HEK293T (cell line): Measurements from ENCODE around the gene RNF150.

ENCODE experiments used
- CTCF ChIA-PET: fragments of 350-600 bp; formaldehyde crosslinking; extraction: SDS; loops from one replicate; lab custom pipeline; 2021; ENCODE audit warnings: antibody characterized with exemption, inconsistent platforms; lab: Yijun Ruan, JAX
- POLR2A ChIA-PET: fragments of 350-600 bp; formaldehyde crosslinking; extraction: SDS; loops from one replicate; lab custom pipeline; 2020; ENCODE audit warnings: antibody characterized with exemption, inconsistent platforms; lab: Yijun Ruan, JAX
- DNase-seq: peaks from one replicate; pipeline ENCODE4 v3.0.0; 2012; ENCODE audit warnings: mixed read lengths; ENCODE audit errors: extremely low spot score
- ARNT ChIP-seq: fragments of 450-650 bp; IDR thresholded peaks from 2 replicates; pipeline ENCODE4 v1.6.1; 2017; ENCODE audit warnings: mild to moderate bottlenecking
- BHLHE40 ChIP-seq: fragments of 450-650 bp; IDR thresholded peaks from 2 replicates; pipeline ENCODE4 v1.6.1; 2016; ENCODE audit warnings: mild to moderate bottlenecking, moderate library complexity, borderline replicate concordance
- CTBP1 ChIP-seq: fragments of 450-650 bp; IDR thresholded peaks from 2 replicates; pipeline ENCODE4 v1.6.1; 2016; ENCODE audit warnings: borderline replicate concordance
- ELF4 ChIP-seq: fragments of 450-650 bp; IDR thresholded peaks from 2 replicates; pipeline ENCODE4 v1.6.1; 2017; ENCODE audit warnings: antibody characterized with exemption
- FOXA1 ChIP-seq: fragments of 450-650 bp; IDR thresholded peaks from 2 replicates; pipeline ENCODE4 v1.6.1; 2016; ENCODE audit warnings: mild to moderate bottlenecking
- FOXK2 ChIP-seq: fragments of 450-650 bp; IDR thresholded peaks from 2 replicates; pipeline ENCODE4 v1.6.1; 2016; ENCODE audit warnings: mild to moderate bottlenecking
- FOXM1 ChIP-seq: fragments of 450-650 bp; IDR thresholded peaks from 2 replicates; pipeline ENCODE4 v1.6.1; 2017; ENCODE audit warnings: mild to moderate bottlenecking, borderline replicate concordance
- HDGF ChIP-seq: fragments of 450-650 bp; IDR thresholded peaks from 2 replicates; pipeline ENCODE4 v1.6.1; 2017; ENCODE audit warnings: antibody characterized with exemption, borderline replicate concordance
- L3MBTL2 ChIP-seq: fragments of 450-650 bp; conservative IDR thresholded peaks from 2 replicates; pipeline ENCODE4 v1.6.1; 2016; ENCODE audit warnings: mild to moderate bottlenecking
- LEF1 ChIP-seq: fragments of 450-650 bp; IDR thresholded peaks from 2 replicates; pipeline ENCODE4 v1.6.1; 2017; ENCODE audit warnings: mild to moderate bottlenecking, borderline replicate concordance
- NFRKB ChIP-seq: fragments of 450-650 bp; IDR thresholded peaks from 2 replicates; pipeline ENCODE4 v1.6.1; 2016; ENCODE audit warnings: mild to moderate bottlenecking, moderate library complexity
- SP1 ChIP-seq: fragments of 450-650 bp; IDR thresholded peaks from 2 replicates; pipeline ENCODE4 v1.6.1; 2017
- SUZ12 ChIP-seq: fragments of 450-650 bp; IDR thresholded peaks from 2 replicates; pipeline ENCODE4 v1.6.1; 2016; ENCODE audit warnings: mild to moderate bottlenecking
- TARDBP ChIP-seq: fragments of 450-650 bp; IDR thresholded peaks from 2 replicates; pipeline ENCODE4 v1.6.1; 2016
- ZNF384 ChIP-seq: fragments of 450-650 bp; IDR thresholded peaks from 2 replicates; pipeline ENCODE4 v1.6.1; 2016
- TF ChIP-seq, protein P1 (sequence below): fragments of 450-650 bp; IDR thresholded peaks from 2 replicates; pipeline ENCODE4 v1.6.1; 2016

The RNF150 gene

DNA sequence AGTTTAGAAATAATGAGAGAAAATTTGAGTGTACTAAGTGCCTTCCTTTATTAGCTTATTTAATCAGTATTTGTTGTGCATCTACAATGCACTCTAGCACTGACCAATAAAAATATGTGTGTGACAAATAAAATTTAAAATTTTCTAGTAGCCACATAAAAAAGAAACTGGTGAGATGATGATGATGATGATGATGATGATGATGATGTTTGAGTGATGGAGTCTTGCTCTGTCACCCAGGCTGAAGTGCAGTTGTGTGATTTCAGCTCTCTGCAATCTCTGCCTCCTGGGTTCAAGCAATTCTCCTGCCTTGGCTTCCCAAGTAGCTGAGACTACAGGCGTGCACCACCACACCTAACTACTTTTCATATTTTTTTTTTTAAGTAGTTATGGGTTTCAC, 110.2 kb downstream of the RNF150 start:
- POLR2A ChIA-PET = no interaction called here
- CTCF ChIA-PET = no interaction called here
- DNase-seq = no peak
- TF ChIP-seq ARNT (no peak), LEF1 (no peak), CTBP1 (no peak), FOXK2 (no peak), TARDBP (no peak), SUZ12 (no peak), ZNF384 (no peak), HDGF (no peak), SP1 (no peak)

DNA sequence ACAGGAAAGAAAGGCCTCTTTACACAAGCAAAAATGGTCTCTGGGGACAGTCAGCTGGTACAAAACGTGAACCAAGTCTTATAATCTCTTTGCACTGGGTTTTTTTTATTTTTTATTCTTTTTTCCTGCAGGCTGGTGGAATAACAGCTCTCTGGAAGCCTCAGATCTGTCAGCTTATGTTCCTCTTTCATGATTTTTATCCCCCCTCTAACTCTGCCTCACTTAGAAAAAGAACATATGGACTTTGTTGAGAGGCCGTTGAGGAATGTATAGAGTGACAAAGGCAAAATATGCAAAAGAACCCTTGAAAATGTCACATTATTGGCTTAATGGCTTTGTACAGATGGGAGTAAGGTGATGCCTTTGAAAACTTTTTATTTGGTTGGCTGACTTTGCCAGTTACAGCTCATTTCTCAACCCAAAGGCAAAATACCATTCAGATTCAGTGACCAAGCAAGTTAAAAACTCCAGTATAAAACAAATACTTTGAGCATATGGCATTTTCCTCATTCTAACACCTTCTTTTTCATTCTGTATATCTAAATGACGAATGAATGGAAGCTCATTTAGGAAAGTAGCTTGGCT, 111.1 kb downstream of the RNF150 start:
- no peak for TF ChIP-seq HDGF
- no peak for TF ChIP-seq FOXM1
- no peak for TF ChIP-seq ELF4
- no peak for TF ChIP-seq SP1
- no peak for TF ChIP-seq ARNT
- no peak for TF ChIP-seq ZNF384
- TF ChIP-seq, protein P1, sequence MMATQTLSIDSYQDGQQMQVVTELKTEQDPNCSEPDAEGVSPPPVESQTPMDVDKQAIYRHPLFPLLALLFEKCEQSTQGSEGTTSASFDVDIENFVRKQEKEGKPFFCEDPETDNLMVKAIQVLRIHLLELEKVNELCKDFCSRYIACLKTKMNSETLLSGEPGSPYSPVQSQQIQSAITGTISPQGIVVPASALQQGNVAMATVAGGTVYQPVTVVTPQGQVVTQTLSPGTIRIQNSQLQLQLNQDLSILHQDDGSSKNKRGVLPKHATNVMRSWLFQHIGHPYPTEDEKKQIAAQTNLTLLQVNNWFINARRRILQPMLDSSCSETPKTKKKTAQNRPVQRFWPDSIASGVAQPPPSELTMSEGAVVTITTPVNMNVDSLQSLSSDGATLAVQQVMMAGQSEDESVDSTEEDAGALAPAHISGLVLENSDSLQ = no peak
- no peak for TF ChIP-seq TARDBP
- TF ChIP-seq FOXK2 = no peak
- no peak for TF ChIP-seq BHLHE40
- TF ChIP-seq NFRKB = no peak
- TF ChIP-seq CTBP1 = no peak
- TF ChIP-seq FOXA1 = no peak
- no peak for TF ChIP-seq LEF1
- TF ChIP-seq L3MBTL2 = no peak
- no peak for TF ChIP-seq SUZ12
- ChIA-PET POLR2A (no interaction called here), CTCF (interaction anchor here (1.2 kb wide), 2 partner anchors 10 to 111 kb away, joined by 3 to 4 read pairs; partner anchors contain the start of gene RNF150)
- DNase-seq = no peak

DNA sequence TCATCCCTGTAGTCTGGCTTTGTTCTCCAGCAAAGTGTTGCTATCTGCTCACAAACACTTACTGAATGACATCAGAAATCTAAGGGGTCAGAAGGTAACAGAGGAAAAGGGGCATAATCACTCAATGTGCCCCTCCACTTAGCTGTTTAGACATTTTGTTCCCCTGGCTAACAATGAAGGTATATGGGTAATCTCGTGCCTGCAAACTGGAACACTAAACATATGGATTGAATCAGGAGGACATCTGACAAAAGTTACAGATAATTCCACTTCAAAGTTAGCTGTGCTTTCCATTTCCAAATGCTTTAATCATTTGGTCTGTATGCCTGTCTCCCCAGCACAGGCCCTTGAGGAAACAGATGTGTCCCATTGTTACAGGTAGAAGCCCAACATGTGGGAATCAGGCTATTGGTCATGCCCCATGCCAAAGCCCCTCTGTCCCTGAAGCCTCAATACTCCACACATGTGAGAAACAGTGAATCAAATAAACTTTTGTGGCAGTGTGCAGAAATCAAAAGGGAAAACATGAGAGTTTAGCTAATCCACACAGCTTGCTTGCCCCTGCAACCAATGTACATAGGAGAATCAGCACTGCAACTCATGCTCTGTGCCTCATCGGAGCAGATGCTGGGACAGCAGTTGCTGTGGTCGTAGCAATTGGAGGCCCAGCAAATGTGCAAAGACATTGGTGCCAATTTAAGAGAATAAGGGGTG, 111.7 kb downstream of the RNF150 start:
- no peak for DNase-seq
- ChIA-PET POLR2A (no interaction called here), CTCF (interaction anchor here (1.2 kb wide), 2 partner anchors 10 to 112 kb away, joined by 3 to 4 read pairs; partner anchors contain the start of gene RNF150)
- TF ChIP-seq NFRKB (no peak), TARDBP (no peak), HDGF (no peak), ZNF384 (no peak), LEF1 (no peak), FOXA1 (no peak), L3MBTL2 (no peak)

DNA sequence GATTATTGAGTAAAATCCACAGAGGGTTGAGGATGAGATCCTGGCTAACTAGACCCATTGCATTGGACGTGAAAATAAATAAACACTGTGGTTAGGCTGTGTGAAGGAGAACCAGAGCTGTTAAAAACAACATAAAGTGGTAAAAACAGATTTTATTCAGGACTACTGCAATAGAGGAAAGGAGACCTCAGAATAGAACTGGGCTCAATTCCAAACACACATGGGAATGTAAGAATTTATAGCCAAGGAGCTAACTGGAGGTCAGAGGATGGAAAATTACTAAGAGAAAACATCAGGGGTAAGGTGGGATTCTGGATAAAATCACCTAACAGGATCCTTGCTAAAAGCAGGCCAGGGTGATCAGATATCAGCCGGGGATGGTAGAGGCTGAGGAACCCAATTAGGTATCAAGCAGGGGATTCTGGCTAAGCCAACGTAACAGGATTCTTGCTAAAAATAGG, 112.4 kb downstream of the RNF150 start:
- TF ChIP-seq L3MBTL2 (no peak), ELF4 (no peak), SP1 (no peak), FOXM1 (no peak), ARNT (no peak), CTBP1 (no peak), FOXA1 (no peak), TARDBP (no peak), ZNF384 (no peak), FOXK2 (no peak), BHLHE40 (no peak), SUZ12 (no peak), LEF1 (no peak), NFRKB (no peak)
- TF ChIP-seq, protein P1 = no peak
- POLR2A ChIA-PET = no interaction called here

DNA sequence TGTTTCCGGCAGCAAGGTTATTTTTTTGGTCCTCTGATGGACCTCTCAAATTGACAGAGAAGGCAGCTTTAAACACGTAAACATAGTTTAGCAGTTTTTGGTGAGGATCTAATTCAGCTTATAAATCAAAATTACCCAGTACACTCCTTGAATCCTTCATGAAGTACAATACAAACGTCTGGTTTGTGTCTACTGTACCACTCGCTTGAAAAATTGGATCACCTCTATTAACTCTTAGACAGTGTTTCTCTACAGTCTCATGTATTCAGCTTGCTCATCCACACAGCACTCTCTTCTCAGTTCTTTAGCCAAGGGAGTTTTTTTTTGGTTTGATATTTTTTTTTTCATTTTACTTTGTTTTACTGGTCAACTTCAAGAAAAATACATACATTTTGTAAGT, 113.5 kb downstream of the RNF150 start:
- no peak for TF ChIP-seq L3MBTL2
- TF ChIP-seq NFRKB = no peak
- no peak for TF ChIP-seq HDGF
- no peak for TF ChIP-seq CTBP1
- ChIA-PET POLR2A (no interaction called here), CTCF (interaction anchor here (0.7 kb wide), 2 partner anchors 28 to 1251 kb away, joined by 3 to 6 read pairs; no protein-coding TSS in a partner anchor)
- DNase-seq = no peak

More for the DNA sequence above, 112.4 kb downstream of the RNF150 start:
- CTCF ChIA-PET = interaction anchor here (1.2 kb wide), 2 partner anchors 9 to 112 kb away, joined by 3 to 4 read pairs; partner anchors contain the start of gene RNF150
- DNase-seq = no peak

DNA sequence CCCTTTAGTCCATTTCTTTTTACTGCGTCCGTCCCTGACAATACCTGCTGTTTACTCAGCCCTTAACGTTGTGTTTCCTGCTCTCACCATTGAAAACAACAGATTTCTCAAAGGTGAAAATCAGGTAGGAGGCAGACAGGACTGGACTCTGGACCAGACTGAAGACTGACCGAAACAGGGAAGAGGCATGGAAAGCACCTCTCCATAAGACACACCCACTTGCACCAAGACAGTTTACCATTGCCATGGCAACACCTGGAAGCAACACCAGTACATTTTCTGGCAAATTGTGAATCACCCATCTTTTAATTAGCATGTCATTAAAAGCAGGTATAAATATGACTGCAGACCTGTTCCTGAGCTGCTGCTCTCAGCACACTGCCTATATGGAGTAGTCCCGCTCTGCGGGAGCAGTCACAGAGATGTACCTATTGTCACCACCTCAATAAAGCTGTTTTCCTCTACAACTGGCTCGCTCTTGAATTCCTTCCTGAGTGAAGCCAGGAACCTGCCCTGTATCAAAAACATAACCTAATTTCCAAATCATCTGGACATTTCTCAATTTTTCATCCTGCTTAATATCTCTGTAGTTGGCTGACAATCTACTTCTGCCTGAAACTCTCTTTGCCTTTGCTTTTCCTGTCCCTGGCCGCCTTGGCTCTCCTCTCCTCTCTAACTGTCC, 117.0 kb downstream of the RNF150 start:
- DNase-seq = no peak
- POLR2A ChIA-PET = no interaction called here
- TF ChIP-seq HDGF = no peak
- no peak for TF ChIP-seq CTBP1
- TF ChIP-seq LEF1 = no peak
- TF ChIP-seq, protein P1 = no peak
- TF ChIP-seq FOXM1 = no peak
- no peak for TF ChIP-seq SP1
- no peak for TF ChIP-seq ARNT
- no peak for TF ChIP-seq NFRKB
- no peak for TF ChIP-seq ELF4
- no peak for TF ChIP-seq SUZ12
- no peak for TF ChIP-seq ZNF384
- no peak for TF ChIP-seq FOXA1
- no peak for TF ChIP-seq BHLHE40
- no peak for TF ChIP-seq FOXK2
- CTCF ChIA-PET = no interaction called here
